RWPE1 (cell line): ENCODE data around the gene DNM3.

ENCODE experiments used
- CTCF ChIA-PET: fragments of 350-600 bp; sonication (Branson Sonifier 250); formaldehyde crosslinking; extraction: SDS; loops from one replicate; lab custom pipeline; 2021; lab: Yijun Ruan, JAX
- POLR2A ChIA-PET: fragments of 400-600 bp; formaldehyde crosslinking; extraction: SDS; loops from one replicate; lab custom pipeline; 2020; ENCODE audit warnings: antibody characterized with exemption; ENCODE audit not compliant: low non-redundant PET; lab: Yijun Ruan, JAX
- DNase-seq: peaks from one replicate; pipeline ENCODE4 v3.0.0; 2012; ENCODE audit warnings: low spot score
- H3K27ac ChIP-seq: fragments of 450-650 bp; 2 replicates; pipeline ENCODE4 v1.5.1; 2017
- CTCF ChIP-seq: fragments of 450-650 bp; conservative IDR thresholded peaks from 2 replicates; pipeline ENCODE4 v1.5.1; 2017; ENCODE audit warnings: low read depth, mild to moderate bottlenecking

Gene DNM3

GRCh38 chr1:171939740-171940139, 98.4 kb downstream of the DNM3 start:
- ChIA-PET CTCF (no interaction called here), POLR2A (no interaction called here)
- DNase-seq = no peak
- TF ChIP-seq CTCF = no peak
- no peak overlapping the region for H3K27ac ChIP-seq

GRCh38 chr1:171940368-171940767, 99.1 kb downstream of the DNM3 start:
- ChIA-PET POLR2A (no interaction called here), CTCF (no interaction called here)

GRCh38 chr1:171941920-171942319, 100.6 kb downstream of the DNM3 start:
- TF ChIP-seq CTCF = no peak
- ChIA-PET POLR2A (no interaction called here), CTCF (no interaction called here)
- DNase-seq = no peak
- H3K27ac ChIP-seq = no peak overlapping the region

More at GRCh38 chr1:171940368-171940767, 99.1 kb downstream of the DNM3 start:
- DNase-seq = no peak
- H3K27ac ChIP-seq = no peak overlapping the region
- TF ChIP-seq CTCF = no peak

GRCh38 chr1:171943973-171944561, 102.8 kb downstream of the DNM3 start:
- DNase-seq = no peak
- ChIA-PET POLR2A (no interaction called here), CTCF (no interaction called here)
- H3K27ac ChIP-seq = no peak overlapping the region
- TF ChIP-seq CTCF = no peak

GRCh38 chr1:171948511-171948910, 107.2 kb downstream of the DNM3 start:
- no peak for DNase-seq
- TF ChIP-seq CTCF = no peak
- H3K27ac ChIP-seq = no peak overlapping the region
- CTCF ChIA-PET = no interaction called here
- POLR2A ChIA-PET = no interaction called here

GRCh38 chr1:171949316-171949715, 108.0 kb downstream of the DNM3 start:
- no peak for DNase-seq
- ChIA-PET POLR2A (no interaction called here), CTCF (interaction anchor here (0.5 to 0.9 kb wide), 2 partner anchors 20 to 36 kb away, joined by 3 to 4 read pairs; no protein-coding TSS in a partner anchor)
- no peak for TF ChIP-seq CTCF
- H3K27ac ChIP-seq = no peak overlapping the region
